ENCODE measurements around the gene PRSS22.

Gene PRSS22

GRCh38 chr16:2894231-2894630 is 36.3 kb upstream of the PRSS22 start:
- H3K27ac ChIP-seq, result no peak overlapping the region
- no peak for TF ChIP-seq CTCF (conservative IDR thresholded peaks at IDR 0.05)

- no peak for TF ChIP-seq CTCF (conservative IDR thresholded peaks at IDR 0.05)
- H3K27ac ChIP-seq, result peak overlapping the region; percentile 82
Observed at GRCh38 chr16:2884041-2884451, 26.1 kb upstream of the PRSS22 start.

GRCh38 chr16:2883458-2883908 is 25.5 kb upstream of the PRSS22 start:
- no peak for TF ChIP-seq CTCF (conservative IDR thresholded peaks at IDR 0.05)
- peak overlapping the region; percentile 82 for H3K27ac ChIP-seq

GRCh38 chr16:2882650-2883457 is 24.9 kb upstream of the PRSS22 start, which contains the start of gene FLYWCH2:
Gene FLYWCH2 (plus strand): TSS chr16:2883215. CDS start chr16:2896450, 13,235 bp downstream.
- peak within 1 kb of the TSS; percentile 82 for H3K27ac ChIP-seq
- TF ChIP-seq CTCF (conservative IDR thresholded peaks at IDR 0.05), result no peak

- TF ChIP-seq CTCF (conservative IDR thresholded peaks at IDR 0.05), result no peak
- peak overlapping the region; percentile 82 for H3K27ac ChIP-seq
Observed at GRCh38 chr16:2881783-2882649, 24.0 kb upstream of the PRSS22 start.

GRCh38 chr16:2879854-2880508 is 22.0 kb upstream of the PRSS22 start:
- no peak overlapping the region for H3K27ac ChIP-seq
- TF ChIP-seq CTCF (conservative IDR thresholded peaks at IDR 0.05), result no peak
